A549 (cell line): ENCODE results near the gene DSCAM.

ENCODE experiments used
- NPAS2 ChIP-seq: fragments of 250-450 bp; sonication (Bioruptor Pico); IDR thresholded peaks from 2 replicates; pipeline ENCODE4 v1.8.0; 2022; ENCODE audit warnings: mild to moderate bottlenecking, moderate library complexity, borderline replicate concordance
- NR3C1 ChIP-seq: fragments of >200 bp; sonication (Bioruptor Twin); formaldehyde crosslinking; IDR thresholded peaks from 3 replicates; pipeline ENCODE4 v1.6.1; 2017
- POLR2A ChIP-seq: IDR thresholded peaks from 2 replicates; pipeline ENCODE4 v1.6.1; 2012; ENCODE audit warnings: mild to moderate bottlenecking, low read length
- RCOR1 ChIP-seq: fragments of 150-350 bp; IDR thresholded peaks from 2 replicates; pipeline ENCODE4 v1.6.1; 2014; ENCODE audit warnings: antibody characterized with exemption, low read length, low read depth

- no peak for TF ChIP-seq RCOR1
- TF ChIP-seq NPAS2, result no peak
- no peak for TF ChIP-seq POLR2A
- TF ChIP-seq NR3C1, result no peak
These were observed 831.1 kb downstream of the DSCAM start for GRCh38 chr21:40015818-40016217.
